ENCODE results near the gene TMEM74B.

GRCh38 chr20:1146957-1147356 lies 37.8 kb downstream of the TMEM74B start:
- no peak for TF ChIP-seq CTCF (IDR thresholded peaks at IDR 0.05)
- TF ChIP-seq POLR2A (IDR thresholded peaks at IDR 0.05), result no peak
